GM15510 (cell line): ENCODE results near the gene FAM168A.

Experiments
- POLR2A ChIP-seq: IDR thresholded peaks from 3 replicates; pipeline ENCODE4 v1.6.1; 2011; ENCODE audit warnings: borderline replicate concordance; ENCODE audit not compliant: insufficient read length; ENCODE audit errors: extremely low read depth

The FAM168A gene

GRCh38 chr11:73426219-73426850 is 171.6 kb downstream of the FAM168A start:
- TF ChIP-seq POLR2A: no peak

GRCh38 chr11:73425108-73425507 is 172.8 kb downstream of the FAM168A start:
- no peak for TF ChIP-seq POLR2A

GRCh38 chr11:73423506-73423905 is 174.4 kb downstream of the FAM168A start:
- TF ChIP-seq POLR2A: no peak

GRCh38 chr11:73422886-73423285 is 175.0 kb downstream of the FAM168A start:
- no peak for TF ChIP-seq POLR2A

- TF ChIP-seq POLR2A: no peak
Measured at GRCh38 chr11:73420136-73420535, 177.8 kb downstream of the FAM168A start.

GRCh38 chr11:73416786-73417185 is 181.1 kb downstream of the FAM168A start:
- no peak for TF ChIP-seq POLR2A

- no peak for TF ChIP-seq POLR2A
Measured at GRCh38 chr11:73415854-73416615, 181.9 kb downstream of the FAM168A start.

- TF ChIP-seq POLR2A: no peak
Measured at GRCh38 chr11:73414977-73415651, 182.8 kb downstream of the FAM168A start.

GRCh38 chr11:73413256-73413655 is 184.7 kb downstream of the FAM168A start:
- no peak for TF ChIP-seq POLR2A

- no peak for TF ChIP-seq POLR2A
Measured at GRCh38 chr11:73412308-73412707, 185.6 kb downstream of the FAM168A start.

- TF ChIP-seq POLR2A: no peak
Measured at GRCh38 chr11:73411031-73411430, 186.9 kb downstream of the FAM168A start.

- TF ChIP-seq POLR2A: no peak
Measured at GRCh38 chr11:73410627-73411026, 187.3 kb downstream of the FAM168A start.

- no peak for TF ChIP-seq POLR2A
Measured at GRCh38 chr11:73409431-73409830, 188.5 kb downstream of the FAM168A start.

GRCh38 chr11:73406619-73407018 is 191.3 kb downstream of the FAM168A start:
- TF ChIP-seq POLR2A: no peak

- no peak for TF ChIP-seq POLR2A
Measured at GRCh38 chr11:73406131-73406530, 191.8 kb downstream of the FAM168A start.

GRCh38 chr11:73405146-73405510 is 192.8 kb downstream of the FAM168A start:
- no peak for TF ChIP-seq POLR2A
